Measurements from ENCODE around the gene PLIN5. TPM values are rescaled to one million over a fixed set of nuclear protein-coding genes. Genes with fewer than 3 reads are reported as not detected.

Gene PLIN5
- total RNA-seq, 2 donors from 2014 or later: 0.24 to 0.81 TPM

GRCh38 chr19:4507804-4508203 is 27.2 kb downstream of the PLIN5 start:
- no peak for DNase-seq
- H3K4me1 Mint-ChIP-seq (ENCODE audit: low read depth): peaks cover 7% of the 10 kb centered on the region
- ATAC-seq (replicated peaks in 1 of 2): no peak
- no peak overlapping the region for H3K4me3 Mint-ChIP-seq
- H3K27me3 Mint-ChIP-seq (ENCODE audit: low read depth): no peaks in the 10 kb centered on the region
- H3K9me3 Mint-ChIP-seq: no peaks in the 10 kb centered on the region
- H3K27ac Mint-ChIP-seq: no peak overlapping the region
- H3K36me3 Mint-ChIP-seq (ENCODE audit: insufficient read depth in 2 of 2): peaks cover 0 to 3% of the 10 kb centered on the region in 2 donors

GRCh38 chr19:4507150-4507452 is 27.9 kb downstream of the PLIN5 start:
- Mint-ChIP-seq H3K4me3 (no peak overlapping the region), H3K4me1 (ENCODE audit: low read depth) (peaks cover 7% of the 10 kb centered on the region), H3K27ac (no peak overlapping the region), H3K36me3 (ENCODE audit: insufficient read depth in 2 of 2) (peaks cover 0 to 3% of the 10 kb centered on the region in 2 donors), H3K27me3 (ENCODE audit: low read depth) (no peaks in the 10 kb centered on the region), H3K9me3 (no peaks in the 10 kb centered on the region)
- ATAC-seq (replicated peaks in 1 of 2) (no peak), DNase-seq (no peak)

- Mint-ChIP-seq H3K9me3 (no peaks in the 10 kb centered on the region), H3K27ac (no peak overlapping the region), H3K27me3 (ENCODE audit: low read depth) (no peaks in the 10 kb centered on the region), H3K4me3 (no peak overlapping the region), H3K36me3 (ENCODE audit: insufficient read depth in 2 of 2) (peaks cover 0 to 3% of the 10 kb centered on the region in 2 donors), H3K4me1 (ENCODE audit: low read depth) (peaks cover 7% of the 10 kb centered on the region)
- ATAC-seq (replicated peaks in 1 of 2): no peak
- no peak for DNase-seq
These were observed 28.4 kb downstream of the PLIN5 start for GRCh38 chr19:4506449-4507149.

GRCh38 chr19:4505570-4506448 is 29.2 kb downstream of the PLIN5 start:
- Mint-ChIP-seq H3K9me3 (no peaks in the 10 kb centered on the region), H3K27me3 (ENCODE audit: low read depth) (no peaks in the 10 kb centered on the region), H3K4me3 (no peak overlapping the region), H3K4me1 (ENCODE audit: low read depth) (peaks cover 7% of the 10 kb centered on the region), H3K27ac (no peak overlapping the region), H3K36me3 (ENCODE audit: insufficient read depth in 2 of 2) (peaks cover 0 to 3% of the 10 kb centered on the region in 2 donors)
- ATAC-seq (replicated peaks in 1 of 2) (no peak), DNase-seq (no peak)

GRCh38 chr19:4504891-4505569 is 30.0 kb downstream of the PLIN5 start:
- ATAC-seq (replicated peaks in 1 of 2): no peak
- H3K27me3 Mint-ChIP-seq (ENCODE audit: low read depth): no peaks in the 10 kb centered on the region

GRCh38 chr19:4504297-4504701 is 30.7 kb downstream of the PLIN5 start:
- ATAC-seq (replicated peaks in 1 of 2) (no peak), DNase-seq (no peak)
- H3K9me3 Mint-ChIP-seq: no peaks in the 10 kb centered on the region
- H3K27ac Mint-ChIP-seq: no peak overlapping the region
- H3K4me1 Mint-ChIP-seq (ENCODE audit: low read depth): peaks cover 7% of the 10 kb centered on the region
- no peak overlapping the region for H3K4me3 Mint-ChIP-seq
- no peaks in the 10 kb centered on the region for H3K27me3 Mint-ChIP-seq (ENCODE audit: low read depth)
- H3K36me3 Mint-ChIP-seq (ENCODE audit: insufficient read depth in 2 of 2): peaks cover 0 to 3% of the 10 kb centered on the region in 2 donors

More at GRCh38 chr19:4504891-4505569, 30.0 kb downstream of the PLIN5 start:
- peaks cover 7% of the 10 kb centered on the region for H3K4me1 Mint-ChIP-seq (ENCODE audit: low read depth)
- no peak overlapping the region for H3K27ac Mint-ChIP-seq
- no peak overlapping the region for H3K4me3 Mint-ChIP-seq
- peaks cover 0 to 3% of the 10 kb centered on the region in 2 donors for H3K36me3 Mint-ChIP-seq (ENCODE audit: insufficient read depth in 2 of 2)
- no peak for DNase-seq
- H3K9me3 Mint-ChIP-seq: no peaks in the 10 kb centered on the region

GRCh38 chr19:4503825-4504170 is 31.2 kb downstream of the PLIN5 start:
- Mint-ChIP-seq H3K9me3 (no peaks in the 10 kb centered on the region), H3K4me3 (no peak overlapping the region), H3K27ac (no peak overlapping the region), H3K27me3 (ENCODE audit: low read depth) (no peaks in the 10 kb centered on the region), H3K4me1 (ENCODE audit: low read depth) (peaks cover 7% of the 10 kb centered on the region), H3K36me3 (ENCODE audit: insufficient read depth in 2 of 2) (peaks cover 0 to 3% of the 10 kb centered on the region in 2 donors)
- no peak for ATAC-seq (replicated peaks in 1 of 2)
- no peak for DNase-seq

- no peak overlapping the region for H3K27ac Mint-ChIP-seq
- H3K9me3 Mint-ChIP-seq: no peaks in the 10 kb centered on the region
- H3K4me1 Mint-ChIP-seq (ENCODE audit: low read depth): peaks cover 7% of the 10 kb centered on the region
- ATAC-seq (replicated peaks in 1 of 2): no peak
- DNase-seq: no peak
- peaks cover 0 to 3% of the 10 kb centered on the region in 2 donors for H3K36me3 Mint-ChIP-seq (ENCODE audit: insufficient read depth in 2 of 2)
- no peak overlapping the region for H3K4me3 Mint-ChIP-seq
- no peaks in the 10 kb centered on the region for H3K27me3 Mint-ChIP-seq (ENCODE audit: low read depth)
These were observed 31.7 kb downstream of the PLIN5 start for GRCh38 chr19:4503132-4503824.

- no peaks in the 10 kb centered on the region for H3K27me3 Mint-ChIP-seq (ENCODE audit: low read depth)
- no peak overlapping the region for H3K27ac Mint-ChIP-seq
- peaks cover 0 to 3% of the 10 kb centered on the region in 2 donors for H3K36me3 Mint-ChIP-seq (ENCODE audit: insufficient read depth in 2 of 2)
- peaks cover 7% of the 10 kb centered on the region for H3K4me1 Mint-ChIP-seq (ENCODE audit: low read depth)
- no peak overlapping the region for H3K4me3 Mint-ChIP-seq
- DNase-seq (no peak), ATAC-seq (replicated peaks in 1 of 2) (no peak)
- no peaks in the 10 kb centered on the region for H3K9me3 Mint-ChIP-seq
These were observed 32.5 kb downstream of the PLIN5 start for GRCh38 chr19:4502282-4503131.

- H3K9me3 Mint-ChIP-seq: no peaks in the 10 kb centered on the region
- H3K36me3 Mint-ChIP-seq (ENCODE audit: insufficient read depth in 2 of 2): peaks cover 0 to 3% of the 10 kb centered on the region in 2 donors
- no peak for DNase-seq
- peaks cover 6% of the 10 kb centered on the region for H3K4me1 Mint-ChIP-seq (ENCODE audit: low read depth)
- ATAC-seq (replicated peaks in 1 of 2): no peak
- no peak overlapping the region for H3K27ac Mint-ChIP-seq
- H3K27me3 Mint-ChIP-seq (ENCODE audit: low read depth): no peaks in the 10 kb centered on the region
- no peak overlapping the region for H3K4me3 Mint-ChIP-seq
These were observed 33.3 kb downstream of the PLIN5 start for GRCh38 chr19:4501691-4502090.

- Mint-ChIP-seq H3K9me3 (no peaks in the 10 kb centered on the region), H3K36me3 (ENCODE audit: insufficient read depth in 2 of 2) (no peaks in the 10 kb centered on the region), H3K4me3 (no peak overlapping the region), H3K27ac (no peak overlapping the region), H3K4me1 (ENCODE audit: low read depth) (no peaks in the 10 kb centered on the region), H3K27me3 (ENCODE audit: low read depth) (no peaks in the 10 kb centered on the region)
- ATAC-seq (replicated peaks in 1 of 2) (no peak), DNase-seq (no peak)
These were observed 34.0 kb downstream of the PLIN5 start for GRCh38 chr19:4500841-4501591.

GRCh38 chr19:4499855-4500254 is 35.2 kb downstream of the PLIN5 start:
- Mint-ChIP-seq H3K36me3 (ENCODE audit: insufficient read depth in 2 of 2) (no peaks in the 10 kb centered on the region), H3K9me3 (no peaks in the 10 kb centered on the region), H3K27ac (no peak overlapping the region), H3K4me3 (no peak overlapping the region), H3K27me3 (ENCODE audit: low read depth) (no peaks in the 10 kb centered on the region), H3K4me1 (ENCODE audit: low read depth) (no peaks in the 10 kb centered on the region)
- DNase-seq: no peak
- ATAC-seq (replicated peaks in 1 of 2): no peak
